ENCODE measurements around the gene MYD88. TPM values are rescaled to one million over a fixed set of nuclear protein-coding genes. Genes with fewer than 3 reads are reported as not detected.

The MYD88 gene
- total and polyA plus RNA-seq, 2 experiments from 2014 or later, result 6.7 to 32.1 TPM

DNA sequence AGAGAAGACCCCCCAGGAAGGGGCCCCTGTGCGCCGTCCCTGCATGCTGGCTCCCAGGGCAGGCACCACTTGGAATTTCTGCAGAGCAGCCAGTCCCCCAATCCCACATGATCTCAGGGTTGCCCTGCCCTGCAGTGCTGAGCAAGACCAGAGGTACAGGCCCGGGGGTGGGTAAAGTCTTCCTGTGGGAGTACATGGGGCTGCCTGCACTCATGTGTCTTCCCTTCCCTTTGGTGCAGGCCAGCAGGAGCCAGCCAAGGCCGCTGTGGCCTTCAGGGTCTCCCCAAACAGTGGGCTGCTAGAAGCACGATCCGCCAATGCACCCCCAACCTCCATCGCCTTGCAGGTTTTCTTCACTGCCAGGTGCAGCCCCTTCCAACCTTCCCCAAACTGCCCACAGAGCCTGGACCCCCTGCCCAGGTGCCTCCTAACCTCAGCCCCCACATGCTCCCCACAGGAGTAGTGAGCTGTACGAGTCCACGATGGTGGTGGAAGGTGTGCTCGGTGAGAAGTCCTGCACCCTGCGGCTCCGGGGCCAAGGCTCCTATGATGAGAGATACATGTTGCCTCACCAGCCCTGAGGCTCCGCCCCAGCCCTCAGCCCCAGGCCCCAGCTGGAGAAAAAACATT, 16.5 kb upstream of the MYD88 start:
- no peaks in the 10 kb centered on the region for H3K27me3 ChIP-seq (replicated peaks; ENCODE audit: insufficient read depth)
- no peaks in the 10 kb centered on the region for H3K79me2 ChIP-seq (ENCODE audit: insufficient read depth)
- no peak for DNase-seq
- H3K4me1 ChIP-seq (ENCODE audit: insufficient read depth), result no peaks in the 10 kb centered on the region
- H4K20me1 ChIP-seq (ENCODE audit: insufficient read depth), result no peaks in the 10 kb centered on the region; the same call in 1 of the 2 replicates
- no peak overlapping the region for H2AFZ ChIP-seq
- H3K27ac ChIP-seq, result no peak overlapping the region
- TF ChIP-seq EZH2 (IDR thresholded peaks at IDR 0.05; ENCODE audit: insufficient read depth, poor library complexity, severe bottlenecking) (no peak), EZH2phosphoT487 (IDR thresholded peaks at IDR 0.05; ENCODE audit: insufficient read depth, low read depth) (no peak)
- no peak overlapping the region for H3K4me2 ChIP-seq (ENCODE audit: unreplicated experiment)
- no peaks in the 10 kb centered on the region for H3K9me2 ChIP-seq (ENCODE audit: insufficient read depth)
- no peaks in the 10 kb centered on the region for H3K9me3 ChIP-seq (ENCODE audit: low read depth)
- H3F3A ChIP-seq (ENCODE audit: insufficient read depth), result no peaks in the 10 kb centered on the region
- no peak overlapping the region for H3K9ac ChIP-seq
- in situ Hi-C loops (cut with MboI), result loop anchor here (25.0 kb wide), 1 partner anchor 365 kb away; the partner anchor contains the start of gene EXOG
- H3K4me3 ChIP-seq, result no peak overlapping the region
- WGBS, 2 experiments (ENCODE audit: low coverage in 1 of 2, low lambda C conversion rate in 2 of 2, missing lambda C conversion rate in 2 of 2), result 87 to 92% methylated on average over 13 of the region's 13 CpGs
- peaks cover 11% of the 10 kb centered on the region; the same call in 1 of the 2 replicates for H3K36me3 ChIP-seq (ENCODE audit: low read depth)

DNA sequence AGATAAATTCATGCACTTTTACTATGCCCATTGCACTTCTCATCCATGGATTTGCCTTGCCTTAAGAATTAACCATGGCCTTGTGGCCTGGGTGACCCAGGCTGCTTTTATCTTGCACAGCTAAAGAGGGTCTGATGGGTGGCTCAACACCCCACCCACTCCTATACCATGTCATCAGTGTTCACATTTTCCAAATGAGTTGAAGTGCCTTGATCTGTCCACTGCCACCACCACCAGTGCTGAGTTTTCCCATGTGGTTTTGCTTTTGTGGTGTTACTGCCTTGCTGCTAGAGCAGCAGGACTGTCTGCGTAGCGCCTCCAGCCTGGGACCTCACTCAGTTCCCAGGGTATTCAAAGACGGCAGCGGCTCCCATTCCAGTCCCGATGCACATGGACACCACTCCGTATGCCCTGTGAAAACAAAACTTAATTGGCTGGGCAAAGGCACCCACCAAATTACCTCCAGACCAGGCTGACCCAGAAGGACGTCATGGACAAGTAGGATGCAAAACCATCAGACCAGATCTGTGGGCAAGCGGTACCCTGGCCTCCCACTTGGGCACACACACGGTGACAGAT, 15.7 kb upstream of the MYD88 start:
- 91 to 92% methylated on average over 9 of the region's 9 CpGs for WGBS, 2 experiments (ENCODE audit: low coverage in 1 of 2, low lambda C conversion rate in 2 of 2, missing lambda C conversion rate in 2 of 2)
- Histone ChIP-seq H3K4me2 (ENCODE audit: unreplicated experiment) (no peak overlapping the region), H3K27ac (no peak overlapping the region), H3K9me2 (ENCODE audit: insufficient read depth) (no peaks in the 10 kb centered on the region), H2AFZ (no peak overlapping the region), H4K20me1 (ENCODE audit: insufficient read depth) (no peaks in the 10 kb centered on the region; the same call in 1 of the 2 replicates), H3F3A (ENCODE audit: insufficient read depth) (no peaks in the 10 kb centered on the region), H3K36me3 (ENCODE audit: low read depth) (peaks cover 17% of the 10 kb centered on the region; the same call in 1 of the 2 replicates), H3K4me3 (no peak overlapping the region), H3K27me3 (replicated peaks; ENCODE audit: insufficient read depth) (no peaks in the 10 kb centered on the region), H3K9me3 (ENCODE audit: low read depth) (no peaks in the 10 kb centered on the region), H3K79me2 (ENCODE audit: insufficient read depth) (no peaks in the 10 kb centered on the region), H3K9ac (no peak overlapping the region), H3K4me1 (ENCODE audit: insufficient read depth) (no peaks in the 10 kb centered on the region)
- in situ Hi-C loops (cut with MboI), result loop anchor here (25.0 kb wide), 1 partner anchor 364 kb away; the partner anchor contains the start of gene EXOG
- TF ChIP-seq EZH2phosphoT487 (IDR thresholded peaks at IDR 0.05; ENCODE audit: insufficient read depth, low read depth) (no peak), EZH2 (IDR thresholded peaks at IDR 0.05; ENCODE audit: insufficient read depth, poor library complexity, severe bottlenecking) (no peak)
- DNase-seq, result no peak

DNA sequence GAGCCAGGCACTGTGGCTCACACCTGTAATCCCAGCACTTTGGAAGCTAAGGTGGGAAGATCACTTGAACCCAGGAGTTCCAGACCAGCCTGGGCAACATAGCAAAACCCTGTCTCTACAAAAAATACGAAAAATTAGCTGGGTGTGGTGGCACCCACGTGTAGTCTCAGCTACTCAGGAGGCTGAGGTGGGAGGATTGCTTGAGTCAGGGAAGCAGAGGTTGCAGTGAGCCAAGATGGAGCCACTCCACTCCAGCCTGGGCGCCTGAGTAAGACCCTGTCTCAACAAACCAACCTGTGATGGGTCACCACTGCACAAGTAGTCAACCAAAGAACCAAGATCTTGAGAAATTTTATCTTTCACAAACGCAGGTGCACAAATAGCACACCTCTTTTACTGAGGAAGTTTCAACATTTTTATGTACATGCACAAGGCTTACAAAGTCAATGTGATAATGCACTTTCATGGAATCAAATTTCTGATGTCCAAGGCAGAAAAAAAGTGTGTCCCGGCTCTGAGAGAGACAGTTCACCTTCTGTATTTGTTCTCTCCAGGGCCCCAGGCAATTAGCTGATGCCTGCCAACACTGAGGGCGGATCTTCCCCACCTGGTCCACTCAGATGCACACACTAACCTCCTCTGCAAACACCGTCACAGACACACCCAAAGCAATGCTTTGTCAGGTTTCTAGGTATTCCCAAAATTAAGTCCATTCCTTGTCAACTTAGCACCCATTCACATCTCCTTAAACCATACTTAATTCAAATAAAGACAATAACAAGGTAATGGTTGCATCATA, 13.9 kb upstream of the MYD88 start:
- WGBS, 2 experiments (ENCODE audit: low coverage in 1 of 2, low lambda C conversion rate in 2 of 2, missing lambda C conversion rate in 2 of 2), result 87% methylated on average over 7 of the region's 7 CpGs
- H4K20me1 ChIP-seq (ENCODE audit: insufficient read depth), result no peaks in the 10 kb centered on the region; the same call in 1 of the 2 replicates
- no peaks in the 10 kb centered on the region for H3F3A ChIP-seq (ENCODE audit: insufficient read depth)
- H3K27ac ChIP-seq, result no peak overlapping the region
- H3K79me2 ChIP-seq (ENCODE audit: insufficient read depth), result no peaks in the 10 kb centered on the region
- H3K27me3 ChIP-seq (replicated peaks; ENCODE audit: insufficient read depth), result no peaks in the 10 kb centered on the region
- TF ChIP-seq EZH2phosphoT487 (IDR thresholded peaks at IDR 0.05; ENCODE audit: insufficient read depth, low read depth) (no peak), EZH2 (IDR thresholded peaks at IDR 0.05; ENCODE audit: insufficient read depth, poor library complexity, severe bottlenecking) (no peak)
- H3K36me3 ChIP-seq (ENCODE audit: low read depth), result peaks cover 18% of the 10 kb centered on the region; the same call in 1 of the 2 replicates
- H3K4me1 ChIP-seq (ENCODE audit: insufficient read depth), result no peaks in the 10 kb centered on the region
- no peak overlapping the region for H2AFZ ChIP-seq
- H3K4me3 ChIP-seq, result no peak overlapping the region
- no peak overlapping the region for H3K9ac ChIP-seq
- H3K9me3 ChIP-seq (ENCODE audit: low read depth), result no peaks in the 10 kb centered on the region
- H3K9me2 ChIP-seq (ENCODE audit: insufficient read depth), result no peaks in the 10 kb centered on the region
- DNase-seq, result no peak
- in situ Hi-C loops (cut with MboI), result loop anchor here (25.0 kb wide), 1 partner anchor 363 kb away; the partner anchor contains the start of gene EXOG
- no peak overlapping the region for H3K4me2 ChIP-seq (ENCODE audit: unreplicated experiment)
